PC-9 (cell line): ENCODE results near the gene CHAF1B.

Experiments
- EZH2 ChIP-seq: fragments of 200-600 bp; sonication (generic); IDR thresholded peaks from 2 replicates; pipeline ENCODE4 v1.8.0; 2017; ENCODE audit warnings: antibody characterized with exemption, low read depth
- TF ChIP-seq, protein P1 (sequence below): fragments of 200-600 bp; sonication (generic); conservative IDR thresholded peaks from 2 replicates; pipeline ENCODE4 v1.6.1; 2017; ENCODE audit warnings: mixed run types, antibody characterized with exemption, mild to moderate bottlenecking, moderate library complexity

DNA sequence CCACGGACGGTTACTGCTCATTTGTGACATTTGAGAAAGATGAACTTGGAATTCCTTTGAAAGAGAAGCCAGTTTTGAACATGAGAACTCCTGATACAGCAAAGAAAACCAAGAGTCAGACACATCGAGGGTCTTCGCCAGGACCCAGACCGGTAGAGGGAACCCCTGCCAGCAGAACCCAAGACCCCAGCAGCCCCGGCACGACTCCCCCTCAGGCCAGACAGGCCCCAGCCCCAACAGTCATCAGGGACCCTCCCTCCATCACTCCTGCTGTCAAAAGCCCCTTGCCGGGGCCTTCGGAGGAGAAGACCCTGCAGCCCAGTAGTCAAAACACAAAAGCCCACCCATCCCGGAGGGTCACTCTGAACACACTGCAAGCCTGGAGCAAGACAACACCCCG is 27.7 kb downstream of the CHAF1B start:
- TF ChIP-seq, protein P1, sequence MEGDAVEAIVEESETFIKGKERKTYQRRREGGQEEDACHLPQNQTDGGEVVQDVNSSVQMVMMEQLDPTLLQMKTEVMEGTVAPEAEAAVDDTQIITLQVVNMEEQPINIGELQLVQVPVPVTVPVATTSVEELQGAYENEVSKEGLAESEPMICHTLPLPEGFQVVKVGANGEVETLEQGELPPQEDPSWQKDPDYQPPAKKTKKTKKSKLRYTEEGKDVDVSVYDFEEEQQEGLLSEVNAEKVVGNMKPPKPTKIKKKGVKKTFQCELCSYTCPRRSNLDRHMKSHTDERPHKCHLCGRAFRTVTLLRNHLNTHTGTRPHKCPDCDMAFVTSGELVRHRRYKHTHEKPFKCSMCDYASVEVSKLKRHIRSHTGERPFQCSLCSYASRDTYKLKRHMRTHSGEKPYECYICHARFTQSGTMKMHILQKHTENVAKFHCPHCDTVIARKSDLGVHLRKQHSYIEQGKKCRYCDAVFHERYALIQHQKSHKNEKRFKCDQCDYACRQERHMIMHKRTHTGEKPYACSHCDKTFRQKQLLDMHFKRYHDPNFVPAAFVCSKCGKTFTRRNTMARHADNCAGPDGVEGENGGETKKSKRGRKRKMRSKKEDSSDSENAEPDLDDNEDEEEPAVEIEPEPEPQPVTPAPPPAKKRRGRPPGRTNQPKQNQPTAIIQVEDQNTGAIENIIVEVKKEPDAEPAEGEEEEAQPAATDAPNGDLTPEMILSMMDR, result no peak
- TF ChIP-seq EZH2, result no peak
